ENCODE data around the gene PLD2.

The PLD2 gene

GRCh38 chr17:4837471-4838308 is 30.7 kb downstream of the PLD2 start:
- no peaks in the 10 kb centered on the region for H3K36me3 ChIP-seq (ENCODE audit: low read length)
- H3F3A ChIP-seq (ENCODE audit: insufficient read depth), result 0 out of 2 replicates have a peak, but pooled peaks cover 6% of the 10 kb centered on the region
- H3K9me3 ChIP-seq (ENCODE audit: insufficient read depth, low read length), result no peaks in the 10 kb centered on the region
- H2AFZ ChIP-seq (ENCODE audit: low read depth, low read length, severe bottlenecking), result no peak overlapping the region
- no peaks in the 10 kb centered on the region for H3K27me3 ChIP-seq (ENCODE audit: low read length)
- no peak overlapping the region for H3K9ac ChIP-seq (ENCODE audit: low read length)
- H3K4me3 ChIP-seq (ENCODE audit: insufficient read depth, low read length, poor library complexity, severe bottlenecking), result no peak overlapping the region
- no peak overlapping the region for H3K27ac ChIP-seq (ENCODE audit: low read depth, low read length)
- TF ChIP-seq EZH2phosphoT487 (conservative IDR thresholded peaks at IDR 0.05; ENCODE audit: low read length) (no peak), CTCF (IDR thresholded peaks at IDR 0.05; ENCODE audit: insufficient read depth, low read length, poor library complexity, severe bottlenecking) (no peak)
- H3K79me2 ChIP-seq (ENCODE audit: insufficient read depth, low read length), result peaks cover 64% of the 10 kb centered on the region
- no peaks in the 10 kb centered on the region for H3K9me2 ChIP-seq (replicated peaks; ENCODE audit: insufficient read depth, low read length)
- H4K20me1 ChIP-seq (ENCODE audit: low read depth, low read length), result 0 out of 2 replicates have a peak, but pooled peaks cover 3% of the 10 kb centered on the region
- H3K4me2 ChIP-seq (ENCODE audit: low read depth, low read length, poor library complexity, severe bottlenecking), result no peak overlapping the region

GRCh38 chr17:4838309-4838785 is 31.4 kb downstream of the PLD2 start:
- H3K9me3 ChIP-seq (ENCODE audit: insufficient read depth, low read length), result no peaks in the 10 kb centered on the region
- H3F3A ChIP-seq (ENCODE audit: insufficient read depth), result 0 out of 2 replicates have a peak, but pooled peaks cover 6% of the 10 kb centered on the region
- TF ChIP-seq EZH2phosphoT487 (conservative IDR thresholded peaks at IDR 0.05; ENCODE audit: low read length) (no peak), CTCF (IDR thresholded peaks at IDR 0.05; ENCODE audit: insufficient read depth, low read length, poor library complexity, severe bottlenecking) (no peak)
- peaks cover 68% of the 10 kb centered on the region for H3K79me2 ChIP-seq (ENCODE audit: insufficient read depth, low read length)
- H3K27me3 ChIP-seq (ENCODE audit: low read length), result no peaks in the 10 kb centered on the region
- H3K9ac ChIP-seq (ENCODE audit: low read length), result no peak overlapping the region
- 0 out of 2 replicates have a peak, but pooled peaks cover 3% of the 10 kb centered on the region for H4K20me1 ChIP-seq (ENCODE audit: low read depth, low read length)
- H3K9me2 ChIP-seq (replicated peaks; ENCODE audit: insufficient read depth, low read length), result no peaks in the 10 kb centered on the region
- no peak overlapping the region for H3K27ac ChIP-seq (ENCODE audit: low read depth, low read length)
- H3K4me3 ChIP-seq (ENCODE audit: insufficient read depth, low read length, poor library complexity, severe bottlenecking), result no peak overlapping the region
- H3K36me3 ChIP-seq (ENCODE audit: low read length), result no peaks in the 10 kb centered on the region
- no peak overlapping the region for H3K4me2 ChIP-seq (ENCODE audit: low read depth, low read length, poor library complexity, severe bottlenecking)
- no peak overlapping the region for H2AFZ ChIP-seq (ENCODE audit: low read depth, low read length, severe bottlenecking)

- Histone ChIP-seq H3K27me3 (ENCODE audit: low read length) (no peaks in the 10 kb centered on the region), H4K20me1 (ENCODE audit: low read depth, low read length) (0 out of 2 replicates have a peak, but pooled peaks cover 3% of the 10 kb centered on the region), H3K4me3 (ENCODE audit: insufficient read depth, low read length, poor library complexity, severe bottlenecking) (no peak overlapping the region), H3F3A (ENCODE audit: insufficient read depth) (0 out of 2 replicates have a peak, but pooled peaks cover 2% of the 10 kb centered on the region), H3K4me2 (ENCODE audit: low read depth, low read length, poor library complexity, severe bottlenecking) (no peak overlapping the region), H3K36me3 (ENCODE audit: low read length) (no peaks in the 10 kb centered on the region), H2AFZ (ENCODE audit: low read depth, low read length, severe bottlenecking) (no peak overlapping the region), H3K9me3 (ENCODE audit: insufficient read depth, low read length) (no peaks in the 10 kb centered on the region), H3K79me2 (ENCODE audit: insufficient read depth, low read length) (peaks cover 63% of the 10 kb centered on the region), H3K27ac (ENCODE audit: low read depth, low read length) (no peak overlapping the region), H3K9ac (ENCODE audit: low read length) (no peak overlapping the region), H3K9me2 (replicated peaks; ENCODE audit: insufficient read depth, low read length) (no peaks in the 10 kb centered on the region)
- TF ChIP-seq CTCF (IDR thresholded peaks at IDR 0.05; ENCODE audit: insufficient read depth, low read length, poor library complexity, severe bottlenecking), result no peak
- no peak for TF ChIP-seq EZH2phosphoT487 (conservative IDR thresholded peaks at IDR 0.05; ENCODE audit: low read length)
Observed at GRCh38 chr17:4839221-4839620, 32.3 kb downstream of the PLD2 start.
